Mucosa of descending colon (tissue), 3 donors: ENCODE results near the gene THBS3. TPM values are rescaled to one million over a fixed set of nuclear protein-coding genes. Genes with fewer than 3 reads are reported as not detected.

Experiments used
- ATAC-seq: fragments of 200-7000 bp; cut with Tn5 transposase; one replicate; pipeline ENCODE4 v1.9.1; 2020; ENCODE audit warnings: mild to moderate bottlenecking, moderate library complexity
- DNase-seq, 3 donors: peaks; one replicate each; pipeline ENCODE4 v3.0.0-alpha.2; 2020
- H3K36me3 ChIP-seq: fragments of 200-600 bp; one replicate; pipeline ENCODE4 v1.8.0; 2021; ENCODE audit warnings: low read depth, mild to moderate bottlenecking
- H3K4me1 ChIP-seq: fragments of 200-600 bp; one replicate; pipeline ENCODE4 v1.8.0; 2021; ENCODE audit warnings: low read depth, mild to moderate bottlenecking
- H3K4me3 ChIP-seq: fragments of 200-600 bp; one replicate; pipeline ENCODE4 v1.8.0; 2021; ENCODE audit warnings: mild to moderate bottlenecking
- H3K9me3 ChIP-seq: fragments of 200-600 bp; one replicate; pipeline ENCODE4 v1.8.0; 2021; ENCODE audit warnings: mild to moderate bottlenecking
- CTCF ChIP-seq: fragments of 200-600 bp; IDR thresholded peaks from one replicate; pipeline ENCODE4 v1.8.0; 2022; ENCODE audit warnings: antibody characterized with exemption, mild to moderate bottlenecking
- intact Hi-C, 2 donors: fragments of 100-400 bp; cut with DNase I in 1 of 2; cut with micrococcal nuclease in 1 of 2; formaldehyde crosslinking; loops; one replicate each; pipeline versions ENCODE4 v1.11.0 to v1.11.1; 2022; cut with DNase I, micrococcal nuclease
- total RNA-seq, 3 donors: library from RNA; stranded (reverse); fragmentation: NEBNext Ultra II Directional in 2 of 3; extraction: Animal tissue kit (Norgen Biotek cat#: 25700) in 2 of 3; gene quantifications; one replicate each; pipeline versions ENCODE4 v1.2.1 to v1.2.4, GENCODE V29; 2021 to 2023
- donor health status: DM: no; HTN: no; CAD: no; lungs with moderate emphysema.
- donor health status: DM: no; HTN: no; CAD: no.
- donor health status: DM: no; HTN: yes; CAD: no.

THBS3 gene
- total RNA-seq, 3 donors from 2014 or later: 22.4 to 35.9 (median 33.9) TPM

- no peak for TF ChIP-seq CTCF
- intact Hi-C loops: no loop called here
- H3K9me3 ChIP-seq: no peaks in the 10 kb centered on the region
- H3K4me1 ChIP-seq: peaks cover 20% of the 10 kb centered on the region
- H3K4me3 ChIP-seq: no peak overlapping the region
- DNase-seq (peak in 2 of 3 donors; percentile 25 to 40), ATAC-seq (no peak)
- no peaks in the 10 kb centered on the region for H3K36me3 ChIP-seq
Measured at GRCh38 chr1:155188268-155188667, 19.4 kb downstream of the THBS3 start.

DNA sequence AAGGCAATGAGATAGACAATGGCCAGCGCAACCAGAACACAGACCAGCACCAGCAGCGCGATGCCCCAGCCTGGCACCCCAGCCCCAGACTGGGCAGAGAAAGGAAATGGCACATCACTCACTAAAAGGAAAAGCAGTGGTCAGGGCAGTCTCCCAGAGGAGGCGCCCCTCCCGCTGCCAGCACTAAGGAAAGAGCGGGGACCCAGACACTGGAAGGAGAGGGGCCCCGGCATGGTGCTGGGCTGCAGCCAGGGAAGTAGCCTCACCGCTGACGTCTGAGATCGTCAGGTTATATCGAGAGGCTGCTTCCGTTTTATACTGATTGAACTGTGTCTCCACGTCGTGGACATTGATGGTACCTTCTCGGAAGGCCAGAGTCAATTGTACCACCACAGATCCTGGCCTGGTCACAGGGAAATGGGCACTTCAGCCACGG, 20.2 kb downstream of the THBS3 start:
- no peak overlapping the region for H3K4me3 ChIP-seq

GRCh38 chr1:155186794-155187455, 20.8 kb downstream of the THBS3 start:
- H3K4me3 ChIP-seq: no peak overlapping the region
- no peak for TF ChIP-seq CTCF
- no peaks in the 10 kb centered on the region for H3K36me3 ChIP-seq
- H3K4me1 ChIP-seq: peaks cover 20% of the 10 kb centered on the region
- ATAC-seq: peak; percentile 22
- no peaks in the 10 kb centered on the region for H3K9me3 ChIP-seq
- intact Hi-C loops: no loop called here
- peak in 2 of 3 donors; percentile 50 to 53 for DNase-seq

More for the DNA sequence above, 20.2 kb downstream of the THBS3 start:
- Histone ChIP-seq H3K36me3 (no peaks in the 10 kb centered on the region), H3K9me3 (no peaks in the 10 kb centered on the region), H3K4me1 (peaks cover 20% of the 10 kb centered on the region)
- peak in 2 of 3 donors; percentile 32 to 51 for DNase-seq
- intact Hi-C loops: no loop called here
- TF ChIP-seq CTCF: no peak
- ATAC-seq: no peak

DNA sequence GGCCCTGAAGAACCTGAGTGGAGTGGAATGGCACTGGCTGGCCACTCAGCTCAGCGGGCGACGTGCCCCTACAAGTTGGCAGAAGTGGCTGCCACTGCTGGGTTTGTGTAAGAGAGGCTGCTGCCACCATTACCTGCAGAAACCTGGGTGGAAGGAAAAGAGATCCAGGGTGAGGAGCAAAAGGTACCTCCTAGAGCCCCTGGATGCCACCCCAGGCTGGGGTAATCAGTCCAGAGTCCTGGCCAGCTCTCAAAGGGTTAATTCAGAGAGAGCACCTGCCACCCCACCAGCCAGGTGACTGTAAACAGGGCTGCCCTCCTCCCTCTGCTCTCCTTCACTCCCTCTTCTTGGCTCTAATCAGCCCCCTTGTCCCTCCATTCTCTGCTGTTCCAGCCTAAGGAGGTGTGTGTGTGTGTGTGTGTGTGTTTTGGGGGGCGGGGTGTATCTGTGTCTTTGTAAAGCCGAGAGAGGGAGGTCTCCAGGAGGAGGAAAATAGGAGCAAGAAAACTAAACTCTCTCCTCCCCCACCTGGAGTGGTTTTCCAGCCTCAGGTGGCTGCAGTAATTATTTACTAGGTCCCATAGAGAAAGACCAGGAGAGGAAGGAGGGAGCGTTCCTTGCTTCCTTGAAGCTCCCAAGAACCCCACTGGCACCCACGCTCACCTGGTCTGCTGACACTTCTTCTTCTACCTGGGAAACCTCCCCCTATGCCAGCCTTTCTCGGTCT, 21.5 kb downstream of the THBS3 start:
- H3K4me1 ChIP-seq: peaks cover 20% of the 10 kb centered on the region
- no peak overlapping the region for H3K4me3 ChIP-seq
- DNase-seq: peak in 2 of 3 donors; percentile 34 to 50

DNA sequence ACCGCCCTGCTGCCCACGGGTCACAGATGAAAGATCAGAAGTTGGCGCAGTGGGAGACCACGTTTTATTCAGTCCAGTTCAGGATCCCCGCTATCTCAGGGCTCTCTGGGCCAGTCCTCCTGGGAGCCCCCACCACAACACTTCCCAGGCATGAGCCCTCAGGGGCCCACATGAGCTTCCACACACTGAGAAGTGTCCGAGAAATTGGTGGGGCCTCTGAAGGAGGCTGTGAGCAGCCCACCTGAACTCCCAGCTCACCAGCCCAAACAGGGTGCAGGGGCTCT, 22.0 kb downstream of the THBS3 start:
- DNase-seq (no peak), ATAC-seq (no peak)
- H3K4me1 ChIP-seq: peaks cover 20% of the 10 kb centered on the region
- H3K36me3 ChIP-seq: no peaks in the 10 kb centered on the region
- intact Hi-C loops: no loop called here
- TF ChIP-seq CTCF: no peak
- H3K9me3 ChIP-seq: no peaks in the 10 kb centered on the region
- H3K4me3 ChIP-seq: no peak overlapping the region

More for the DNA sequence above, 21.5 kb downstream of the THBS3 start:
- Histone ChIP-seq H3K9me3 (no peaks in the 10 kb centered on the region), H3K36me3 (no peaks in the 10 kb centered on the region)
- peak; percentile 54 for ATAC-seq
- intact Hi-C loops: no loop called here
- TF ChIP-seq CTCF: no peak
